ENCODE data around the gene RNH1.

The RNH1 gene

GRCh38 chr11:506995-507726, at the start of gene RNH1:
Gene RNH1 (minus strand): TSS chr11:507242. CDS start chr11:502162, 5,080 bp downstream.
- Histone ChIP-seq H3K36me3 (replicated peaks) (peaks cover 5% of the 10 kb centered on the region), H3K27me3 (replicated peaks) (no peaks in the 10 kb centered on the region), H3K4me3 (ENCODE audit: low read depth, low read length) (peak within 1 kb of the TSS; percentile 90), H3K27ac (peak within 1 kb of the TSS; percentile 99)
- in situ Hi-C loops (cut with HindIII; ENCODE audit: low pct_ligation_motif_present, low sequenced_read_pairs), result no loop called here
- TF ChIP-seq CTCF (IDR thresholded peaks at IDR 0.05; ENCODE audit: low read depth, low read length, missing control alignments), result no peak
- DNase-seq, result peak; percentile 94

GRCh38 chr11:555780-556661, 49.0 kb upstream of the RNH1 start:
- Histone ChIP-seq H3K27me3 (replicated peaks) (peaks cover 40% of the 10 kb centered on the region), H3K4me3 (ENCODE audit: low read depth, low read length) (no peak overlapping the region), H3K36me3 (replicated peaks) (no peaks in the 10 kb centered on the region), H3K27ac (no peak overlapping the region)
- in situ Hi-C loops (cut with HindIII; ENCODE audit: low pct_ligation_motif_present, low sequenced_read_pairs), result no loop called here
- no peak for DNase-seq
- no peak for TF ChIP-seq CTCF (IDR thresholded peaks at IDR 0.05; ENCODE audit: low read depth, low read length, missing control alignments)

GRCh38 chr11:555227-555779, 48.3 kb upstream of the RNH1 start:
- Histone ChIP-seq H3K27ac (no peak overlapping the region), H3K36me3 (replicated peaks) (no peaks in the 10 kb centered on the region), H3K4me3 (ENCODE audit: low read depth, low read length) (no peak overlapping the region), H3K27me3 (replicated peaks) (peaks cover 40% of the 10 kb centered on the region)
- DNase-seq, result no peak
- in situ Hi-C loops (cut with HindIII; ENCODE audit: low pct_ligation_motif_present, low sequenced_read_pairs), result no loop called here
- no peak for TF ChIP-seq CTCF (IDR thresholded peaks at IDR 0.05; ENCODE audit: low read depth, low read length, missing control alignments)

GRCh38 chr11:554428-555226, 47.6 kb upstream of the RNH1 start:
- no peak overlapping the region for H3K4me3 ChIP-seq (ENCODE audit: low read depth, low read length)
- H3K36me3 ChIP-seq (replicated peaks), result no peaks in the 10 kb centered on the region
- in situ Hi-C loops (cut with HindIII; ENCODE audit: low pct_ligation_motif_present, low sequenced_read_pairs), result no loop called here
- H3K27ac ChIP-seq, result no peak overlapping the region
- H3K27me3 ChIP-seq (replicated peaks), result peaks cover 40% of the 10 kb centered on the region
- peak; percentile 67 for TF ChIP-seq CTCF (IDR thresholded peaks at IDR 0.05; ENCODE audit: low read depth, low read length, missing control alignments)
- no peak for DNase-seq

GRCh38 chr11:553988-554340, 46.9 kb upstream of the RNH1 start:
- Histone ChIP-seq H3K27ac (no peak overlapping the region), H3K36me3 (replicated peaks) (no peaks in the 10 kb centered on the region), H3K27me3 (replicated peaks) (peaks cover 40% of the 10 kb centered on the region), H3K4me3 (ENCODE audit: low read depth, low read length) (no peak overlapping the region)
- in situ Hi-C loops (cut with HindIII; ENCODE audit: low pct_ligation_motif_present, low sequenced_read_pairs), result no loop called here
- no peak for TF ChIP-seq CTCF (IDR thresholded peaks at IDR 0.05; ENCODE audit: low read depth, low read length, missing control alignments)
- DNase-seq, result no peak

Data from brain microvascular endothelial cell (primary cell).